IPS-18a (cell line): Measurements from ENCODE around the gene ATP10A.

Experiments used
- H3K27ac ChIP-seq: one replicate; pipeline ENCODE4 v1.5.1; 2013; ENCODE audit warnings: low read length
- H3K27me3 ChIP-seq: one replicate; pipeline ENCODE4 v1.6.1; 2013; ENCODE audit warnings: mild to moderate bottlenecking, low read length; ENCODE audit not compliant: control insufficient read depth, insufficient read depth
- H3K36me3 ChIP-seq: one replicate; pipeline ENCODE4 v1.6.1; 2013; ENCODE audit warnings: low read depth, low read length; ENCODE audit not compliant: control insufficient read depth
- H3K4me1 ChIP-seq: one replicate; pipeline ENCODE4 v1.6.1; 2013; ENCODE audit warnings: low read depth, low read length; ENCODE audit not compliant: control insufficient read depth
- H3K4me3 ChIP-seq: one replicate; pipeline ENCODE4 v1.5.1; 2013; ENCODE audit warnings: low read length
- H3K9ac ChIP-seq: one replicate; pipeline ENCODE4 v1.6.1; 2013; ENCODE audit warnings: mild to moderate bottlenecking, low read length, moderate library complexity
- H3K9me3 ChIP-seq: one replicate; pipeline ENCODE4 v1.6.1; 2013; ENCODE audit warnings: low read depth, low read length; ENCODE audit not compliant: control insufficient read depth

Gene ATP10A

GRCh38 chr15:25694239-25694584 is 168.9 kb downstream of the ATP10A start:
- Histone ChIP-seq H3K9ac (no peak overlapping the region), H3K36me3 (no peaks in the 10 kb centered on the region)

GRCh38 chr15:25693321-25694238 is 169.5 kb downstream of the ATP10A start:
- Histone ChIP-seq H3K9ac (no peak overlapping the region), H3K27ac (no peak overlapping the region), H3K4me3 (no peak overlapping the region), H3K36me3 (no peaks in the 10 kb centered on the region), H3K27me3 (no peaks in the 10 kb centered on the region), H3K4me1 (peaks cover 10% of the 10 kb centered on the region), H3K9me3 (no peaks in the 10 kb centered on the region)

More at GRCh38 chr15:25694239-25694584, 168.9 kb downstream of the ATP10A start:
- no peak overlapping the region for H3K4me3 ChIP-seq
- H3K4me1 ChIP-seq, result peaks cover 10% of the 10 kb centered on the region
- no peaks in the 10 kb centered on the region for H3K27me3 ChIP-seq
- no peaks in the 10 kb centered on the region for H3K9me3 ChIP-seq
- H3K27ac ChIP-seq, result no peak overlapping the region

- H3K4me1 ChIP-seq, result peaks cover 5% of the 10 kb centered on the region
- no peak overlapping the region for H3K9ac ChIP-seq
- no peak overlapping the region for H3K27ac ChIP-seq
Observed at GRCh38 chr15:25691544-25692430, 171.3 kb downstream of the ATP10A start.

GRCh38 chr15:25690673-25691543 is 172.2 kb downstream of the ATP10A start:
- Histone ChIP-seq H3K27me3 (no peaks in the 10 kb centered on the region), H3K27ac (no peak overlapping the region), H3K9me3 (no peaks in the 10 kb centered on the region), H3K4me1 (peaks cover 3% of the 10 kb centered on the region), H3K9ac (no peak overlapping the region), H3K36me3 (no peaks in the 10 kb centered on the region), H3K4me3 (no peak overlapping the region)

More at GRCh38 chr15:25691544-25692430, 171.3 kb downstream of the ATP10A start:
- Histone ChIP-seq H3K36me3 (no peaks in the 10 kb centered on the region), H3K27me3 (no peaks in the 10 kb centered on the region), H3K9me3 (no peaks in the 10 kb centered on the region), H3K4me3 (no peak overlapping the region)

GRCh38 chr15:25689592-25689991 is 173.5 kb downstream of the ATP10A start:
- Histone ChIP-seq H3K9ac (no peak overlapping the region), H3K36me3 (no peaks in the 10 kb centered on the region), H3K27me3 (no peaks in the 10 kb centered on the region), H3K4me3 (no peak overlapping the region), H3K9me3 (no peaks in the 10 kb centered on the region), H3K27ac (no peak overlapping the region), H3K4me1 (no peaks in the 10 kb centered on the region)

GRCh38 chr15:25688166-25688565 is 175.0 kb downstream of the ATP10A start:
- Histone ChIP-seq H3K27me3 (no peaks in the 10 kb centered on the region), H3K4me1 (no peaks in the 10 kb centered on the region), H3K9ac (no peak overlapping the region), H3K27ac (no peak overlapping the region), H3K36me3 (no peaks in the 10 kb centered on the region), H3K9me3 (no peaks in the 10 kb centered on the region), H3K4me3 (no peak overlapping the region)

- H3K27me3 ChIP-seq, result no peaks in the 10 kb centered on the region
- no peaks in the 10 kb centered on the region for H3K9me3 ChIP-seq
- no peaks in the 10 kb centered on the region for H3K36me3 ChIP-seq
- H3K27ac ChIP-seq, result no peak overlapping the region
- no peak overlapping the region for H3K9ac ChIP-seq
- no peak overlapping the region for H3K4me3 ChIP-seq
- H3K4me1 ChIP-seq, result no peaks in the 10 kb centered on the region
Observed at GRCh38 chr15:25687689-25688088, 175.4 kb downstream of the ATP10A start.

GRCh38 chr15:25687276-25687675 is 175.9 kb downstream of the ATP10A start:
- H3K4me1 ChIP-seq, result no peaks in the 10 kb centered on the region
- no peak overlapping the region for H3K4me3 ChIP-seq
- no peak overlapping the region for H3K9ac ChIP-seq
- no peak overlapping the region for H3K27ac ChIP-seq
- H3K27me3 ChIP-seq, result no peaks in the 10 kb centered on the region
- H3K36me3 ChIP-seq, result no peaks in the 10 kb centered on the region
- H3K9me3 ChIP-seq, result no peaks in the 10 kb centered on the region

GRCh38 chr15:25686780-25687179 is 176.3 kb downstream of the ATP10A start:
- no peaks in the 10 kb centered on the region for H3K9me3 ChIP-seq
- H3K36me3 ChIP-seq, result no peaks in the 10 kb centered on the region
- no peaks in the 10 kb centered on the region for H3K27me3 ChIP-seq
- no peak overlapping the region for H3K4me3 ChIP-seq
- H3K9ac ChIP-seq, result no peak overlapping the region
- no peak overlapping the region for H3K27ac ChIP-seq
- H3K4me1 ChIP-seq, result no peaks in the 10 kb centered on the region

- H3K4me3 ChIP-seq, result no peak overlapping the region
- H3K27ac ChIP-seq, result no peak overlapping the region
- no peaks in the 10 kb centered on the region for H3K4me1 ChIP-seq
- no peaks in the 10 kb centered on the region for H3K9me3 ChIP-seq
- no peaks in the 10 kb centered on the region for H3K36me3 ChIP-seq
- H3K27me3 ChIP-seq, result no peaks in the 10 kb centered on the region
- no peak overlapping the region for H3K9ac ChIP-seq
Observed at GRCh38 chr15:25684521-25685431, 178.4 kb downstream of the ATP10A start.
